GM12865 (cell line): Measurements from ENCODE around the gene EDN2.

Source experiments
- DNase-seq: peaks from one replicate; pipeline ENCODE4 v3.0.0; 2010; ENCODE audit warnings: low read depth
- H3K4me3 ChIP-seq: 2 replicates; pipeline ENCODE4 v1.5.1; 2011; ENCODE audit warnings: mild to moderate bottlenecking, low read depth, low read length, control low read depth
- CTCF ChIP-seq: IDR thresholded peaks from 2 replicates; pipeline ENCODE4 v1.5.1; 2011; ENCODE audit warnings: low read length, control low read depth, low read depth, inconsistent platforms; ENCODE audit not compliant: insufficient read depth; ENCODE audit errors: missing control alignments

EDN2 gene

GRCh38 chr1:41479000-41479807, 5.3 kb downstream of the EDN2 start:
- no peak for TF ChIP-seq CTCF
- no peak overlapping the region for H3K4me3 ChIP-seq
- no peak for DNase-seq

GRCh38 chr1:41478118-41478748, 6.2 kb downstream of the EDN2 start:
- no peak for DNase-seq
- no peak for TF ChIP-seq CTCF
- H3K4me3 ChIP-seq, result no peak overlapping the region

GRCh38 chr1:41476807-41477361, 7.6 kb downstream of the EDN2 start:
- DNase-seq, result no peak

GRCh38 chr1:41475859-41476567, 8.5 kb downstream of the EDN2 start:
- no peak for DNase-seq
- TF ChIP-seq CTCF, result no peak
- H3K4me3 ChIP-seq, result no peak overlapping the region

More at GRCh38 chr1:41476807-41477361, 7.6 kb downstream of the EDN2 start:
- H3K4me3 ChIP-seq, result no peak overlapping the region
- TF ChIP-seq CTCF, result no peak

- TF ChIP-seq CTCF, result no peak
- DNase-seq, result no peak
- H3K4me3 ChIP-seq, result no peak overlapping the region
Measured at GRCh38 chr1:41475346-41475745, 9.1 kb downstream of the EDN2 start.

- no peak for TF ChIP-seq CTCF
- no peak for DNase-seq
- H3K4me3 ChIP-seq, result no peak overlapping the region
Measured at GRCh38 chr1:41474490-41475271, 9.8 kb downstream of the EDN2 start.
